Measurements from ENCODE around the gene ACOT8. TPM values are rescaled to one million over a fixed set of nuclear protein-coding genes. Genes with fewer than 3 reads are reported as not detected.
"Not testable (repeated sequence)": the region's sequence is repeated elsewhere in the genome, so short reads cannot be mapped to it uniquely, and the experiment has no call there.

Gene ACOT8
- total RNA-seq, 2 donors from 2014 or later: 20.2 to 21.4 TPM

GRCh38 chr20:45890077-45890984 is 33.1 kb upstream of the ACOT8 start:
- peak; percentile 90 for DNase-seq
- intact Hi-C loops (cut with DNase I): loop anchor here in 1 of 2 donors (2.0 kb wide), 1 partner anchor 72 kb away; no protein-coding TSS in a partner anchor
- ATAC-seq: peak; percentile 80 to 84

GRCh38 chr20:45888681-45889080 is 31.5 kb upstream of the ACOT8 start:
- intact Hi-C loops (cut with DNase I): no loop called here
- ATAC-seq: no peak
- no peak for DNase-seq

DNA sequence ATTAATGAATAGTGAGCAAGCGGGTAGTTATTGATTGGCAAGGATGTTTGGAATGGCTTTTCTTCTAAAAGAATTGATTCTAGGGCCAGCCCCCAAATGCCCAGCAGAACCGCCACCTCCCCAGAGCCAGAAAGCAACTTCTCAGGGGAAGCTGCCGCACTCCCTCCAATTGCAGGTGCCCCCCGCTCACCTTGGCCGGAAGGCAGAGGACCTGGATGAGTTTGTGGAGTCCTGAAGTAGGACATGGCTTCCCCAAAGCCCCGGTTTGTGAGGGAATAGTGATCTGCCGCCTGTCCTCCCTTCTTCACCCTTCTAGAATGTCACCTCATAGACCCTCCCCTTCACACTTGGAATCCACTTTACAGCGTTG is 30.1 kb upstream of the ACOT8 start, which contains the start of gene SPATA25:
Gene SPATA25, minus strand, starts transcription at position 277 of the 370 bp plus-strand sequence. Its CDS starts 32 bp downstream, at position 245.
- intact Hi-C loops (cut with DNase I): no loop called here
- ATAC-seq (no peak), DNase-seq (no peak)

- intact Hi-C loops (cut with DNase I): no loop called here
- ATAC-seq (no peak), DNase-seq (no peak)
Observed at GRCh38 chr20:45886590-45887345, 29.6 kb upstream of the ACOT8 start.

GRCh38 chr20:45883100-45883469 is 25.9 kb upstream of the ACOT8 start:
- no peak for DNase-seq
- intact Hi-C loops (cut with DNase I): no loop called here
- no peak for ATAC-seq

DNA sequence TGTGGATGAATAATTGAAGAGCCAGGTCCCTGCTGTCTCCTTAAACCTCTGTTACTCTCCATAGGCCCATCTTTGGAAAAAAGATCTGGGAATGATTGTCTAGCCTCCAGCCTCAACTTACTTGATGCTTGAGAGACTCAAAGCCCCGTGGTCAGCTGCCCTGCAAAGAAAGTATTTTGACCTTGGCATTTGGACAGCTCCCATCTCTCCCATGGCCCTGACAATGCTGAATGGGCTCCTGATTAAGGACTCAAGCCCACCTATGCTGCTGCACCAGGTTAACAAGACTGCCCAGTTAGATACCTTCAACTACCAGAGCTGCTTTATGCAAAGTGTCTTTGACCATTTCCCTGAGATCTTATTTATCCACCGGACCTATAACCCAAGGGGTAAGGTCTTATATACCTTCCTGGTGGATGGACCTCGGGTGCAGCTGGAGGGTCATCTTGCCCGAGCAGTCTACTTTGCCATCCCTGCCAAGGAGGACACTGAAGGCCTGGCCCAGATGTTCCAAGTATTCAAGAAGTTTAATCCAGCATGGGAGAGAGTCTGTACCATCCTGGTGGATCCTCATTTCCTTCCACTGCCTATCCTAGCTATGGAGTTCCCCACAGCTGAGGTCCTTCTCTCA is 25.4 kb upstream of the ACOT8 start:
- DNase-seq (no peak), ATAC-seq (no peak)
- intact Hi-C loops (cut with DNase I): no loop called here

DNA sequence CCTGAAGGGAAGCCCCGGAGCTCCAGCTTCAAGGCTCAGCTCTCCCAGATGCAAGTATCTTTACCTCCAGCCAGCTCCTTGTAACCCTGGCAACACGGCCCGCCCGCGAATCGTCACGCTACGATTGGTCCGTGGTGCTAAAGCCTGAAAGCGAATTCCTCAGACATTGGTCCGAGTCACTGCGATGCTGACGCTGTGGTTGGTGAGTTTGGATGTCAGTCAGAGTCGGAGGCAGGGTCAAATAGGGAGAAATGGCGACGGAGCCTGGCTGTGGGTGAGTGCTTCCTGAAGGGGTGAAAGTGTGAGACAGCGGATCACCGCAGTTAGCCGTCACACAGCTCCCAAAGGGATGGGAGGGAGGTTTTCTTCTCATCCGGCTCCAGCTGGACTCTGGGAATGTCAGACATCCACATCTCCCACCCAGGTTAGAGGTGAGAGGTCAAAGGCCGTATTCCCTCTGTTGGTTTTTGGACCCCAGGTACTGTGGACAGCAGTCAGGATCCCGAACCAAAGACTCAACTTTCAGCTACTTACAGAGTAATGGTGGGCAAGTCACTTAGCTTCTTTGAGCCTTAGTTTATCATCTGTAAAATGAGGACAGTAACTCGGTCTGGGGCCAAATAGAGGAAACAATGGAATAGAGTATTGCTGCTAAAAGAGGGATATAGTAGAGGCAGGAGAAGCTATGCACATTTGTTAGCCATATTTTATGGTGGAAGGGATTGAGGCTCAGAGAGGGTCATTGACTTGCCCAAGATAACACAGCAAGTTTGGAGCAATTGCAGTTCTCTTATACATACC is 24.0 kb upstream of the ACOT8 start, which contains the start of gene ZSWIM1:
Gene ZSWIM1, plus strand, starts transcription at position 240 of the 801 bp plus-strand sequence. CDS start 1,366 bp downstream, outside the sequence.
- intact Hi-C loops (cut with DNase I): no loop called here
- peak; percentile 96 to 99 for ATAC-seq
- peak; percentile 99 for DNase-seq

DNA sequence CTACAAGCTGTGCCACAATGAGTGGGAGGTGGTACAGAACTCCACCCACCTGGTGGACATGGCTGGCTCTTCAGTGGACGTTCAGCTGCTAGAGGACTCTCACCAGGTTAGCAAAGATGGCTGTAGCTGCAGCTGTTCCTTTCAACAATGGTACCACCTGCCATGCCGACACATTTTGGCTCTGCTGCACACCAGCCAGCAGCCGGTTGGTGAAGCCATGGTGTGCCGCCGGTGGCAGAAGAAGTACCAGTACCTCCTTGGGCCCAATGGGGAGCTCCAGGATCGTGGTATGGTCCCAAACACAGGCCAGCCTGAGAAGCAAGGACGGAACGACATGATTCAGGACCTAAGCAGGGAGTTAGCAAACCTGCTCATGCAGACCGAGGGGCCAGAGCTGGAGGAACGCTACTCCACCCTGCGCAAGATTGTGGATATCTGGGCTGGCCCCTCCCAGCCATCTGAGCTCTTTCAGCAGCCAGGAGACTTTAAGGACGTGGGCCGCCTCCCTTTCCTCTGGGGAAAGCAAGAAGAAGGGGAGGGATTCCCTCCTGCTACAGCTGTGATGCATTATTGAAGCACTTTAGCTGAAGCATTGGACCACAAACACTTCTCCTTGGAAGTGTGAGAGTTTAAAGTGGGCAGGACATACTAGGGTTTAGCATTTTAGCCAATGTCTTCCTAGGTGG is 21.0 kb upstream of the ACOT8 start:
- intact Hi-C loops (cut with DNase I): no loop called here
- ATAC-seq (peak in 1 of 2 donors; percentile 9), DNase-seq (no peak)

- no peak for ATAC-seq
- intact Hi-C loops (cut with DNase I): no loop called here
- DNase-seq: no peak
Observed at GRCh38 chr20:45874576-45874975, 17.4 kb upstream of the ACOT8 start.

DNA sequence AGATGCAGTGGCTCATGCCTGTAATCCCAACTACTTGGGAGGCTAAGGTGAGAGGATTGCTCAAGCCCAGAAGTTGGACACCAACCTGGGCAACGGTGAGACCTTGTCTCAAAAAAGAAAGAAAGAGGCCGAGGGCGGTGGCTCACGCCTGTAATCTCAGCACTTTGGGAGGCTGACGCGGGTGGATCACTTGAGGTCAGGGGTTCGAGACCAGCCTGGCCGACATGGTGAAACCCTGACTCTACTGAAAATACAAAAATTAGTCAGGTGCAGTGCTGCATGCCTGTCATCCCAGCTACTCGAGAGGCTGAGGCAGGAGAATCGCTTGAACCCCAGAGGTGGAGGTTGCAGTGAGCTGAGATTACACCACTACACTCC is 16.9 kb upstream of the ACOT8 start:
- ATAC-seq; DNase-seq; intact Hi-C loops (cut with DNase I): not testable (repeated sequence)

DNA sequence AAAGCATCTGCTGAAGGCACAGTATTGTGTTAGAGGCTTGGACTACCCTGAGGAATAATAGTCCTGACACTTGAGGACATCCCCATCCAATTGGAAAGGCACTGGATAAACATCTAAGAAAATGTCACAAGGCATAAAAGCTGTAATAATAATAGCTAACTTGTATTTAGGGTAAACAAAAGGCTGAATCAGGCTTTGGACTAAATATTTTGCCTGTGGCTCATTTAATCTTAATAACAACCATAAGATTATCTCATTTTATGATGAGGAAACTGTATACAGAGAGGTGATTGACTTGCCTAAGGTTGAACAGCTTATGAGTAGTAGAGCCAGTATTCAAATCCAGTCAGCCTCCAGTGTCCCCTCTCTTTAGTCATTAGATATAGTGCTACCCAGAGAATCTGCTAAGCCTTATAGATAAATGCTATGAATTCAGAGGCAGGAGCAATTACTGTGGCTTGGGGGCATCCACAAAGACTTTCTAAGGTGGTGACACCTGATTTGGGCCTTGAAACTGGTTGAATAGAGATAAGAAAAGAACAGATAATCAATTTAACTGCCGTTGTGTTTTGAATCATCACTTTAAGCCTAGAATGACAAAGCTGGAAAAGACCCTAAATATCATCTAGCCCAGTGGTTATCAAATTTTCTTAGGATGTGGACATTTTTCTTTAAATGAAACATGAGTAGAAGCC is 16.4 kb upstream of the ACOT8 start:
- no peak for DNase-seq
- intact Hi-C loops (cut with DNase I): no loop called here
- no peak for ATAC-seq

DNA sequence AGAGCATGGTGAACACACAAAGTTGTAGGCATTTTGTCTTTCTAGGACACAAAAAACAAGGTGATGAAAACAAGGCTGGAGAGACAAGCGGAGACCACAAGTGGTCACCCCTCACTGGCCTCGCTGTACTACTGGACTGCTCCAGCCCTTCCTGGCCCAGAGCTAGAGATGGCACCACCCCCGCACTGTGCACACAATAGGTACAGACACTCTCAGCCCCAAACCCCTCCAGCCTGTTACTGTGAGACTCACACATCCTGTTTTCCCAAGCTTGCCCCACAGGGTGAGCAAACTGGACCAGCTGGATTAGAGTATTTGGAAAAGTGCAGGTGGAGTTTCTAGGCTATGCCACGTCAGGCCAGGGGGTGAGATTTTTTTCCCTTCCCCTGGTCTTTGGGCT is 15.4 kb upstream of the ACOT8 start:
- DNase-seq: no peak
- intact Hi-C loops (cut with DNase I): no loop called here
- ATAC-seq: no peak

GRCh38 chr20:45867819-45868176 is 10.6 kb upstream of the ACOT8 start:
- DNase-seq (no peak), ATAC-seq (peak in 1 of 2 donors; percentile 73)
- intact Hi-C loops (cut with DNase I): no loop called here

DNA sequence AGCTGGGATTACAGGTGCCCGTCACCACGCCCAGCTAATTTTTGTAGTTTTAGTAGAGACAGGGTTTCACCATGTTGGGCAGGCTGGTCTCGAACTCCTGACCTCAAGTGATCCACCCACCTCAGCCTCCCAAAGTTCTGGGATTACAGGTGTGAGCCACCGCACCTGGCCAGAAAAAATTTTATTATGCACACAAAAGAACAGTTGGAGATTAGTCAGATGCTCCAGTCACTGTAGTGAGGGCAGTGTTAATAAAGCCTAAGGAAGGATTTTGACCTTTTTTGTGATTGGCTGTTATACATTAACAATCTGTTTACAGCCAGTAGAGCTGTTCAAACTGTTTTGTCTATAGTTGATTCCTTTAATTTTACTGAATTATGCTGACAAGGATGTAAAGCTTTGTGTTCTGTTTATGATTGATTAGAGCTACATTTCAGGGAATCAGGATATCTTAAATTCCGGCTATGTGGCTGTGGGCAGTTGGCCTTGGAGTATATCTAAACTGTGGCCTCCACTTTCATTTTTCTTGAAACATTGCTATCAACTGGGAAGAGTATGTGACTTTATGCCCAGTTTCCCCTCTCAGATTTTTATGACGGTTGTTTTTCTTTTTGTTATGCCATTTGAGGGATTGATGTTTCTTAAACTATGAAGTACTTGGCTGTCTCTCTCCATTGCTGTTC is 10.1 kb upstream of the ACOT8 start:
- DNase-seq: no peak
- no peak for ATAC-seq
- intact Hi-C loops (cut with DNase I): no loop called here

GRCh38 chr20:45866454-45866853 is 9.3 kb upstream of the ACOT8 start:
- intact Hi-C loops (cut with DNase I): no loop called here
- DNase-seq (no peak), ATAC-seq (no peak)

- intact Hi-C loops (cut with DNase I): no loop called here
- ATAC-seq: no peak
Observed at GRCh38 chr20:45863543-45864470, 6.6 kb upstream of the ACOT8 start.

More at GRCh38 chr20:45863543-45864470, 6.6 kb upstream of the ACOT8 start:
- no peak for DNase-seq
